K562 (cell line): ENCODE results near the gene HLA-DMB. TPM values are rescaled to one million over a fixed set of nuclear protein-coding genes. Genes with fewer than 3 reads are reported as not detected.

Source experiments
- ATAC-seq: fragments of 200-7000 bp; cut with Tn5 transposase; 3 replicates; pipeline ENCODE4 v1.9.1; 2020; ENCODE audit warnings: moderate library complexity
- BruUV-seq: library from RNA; stranded (reverse); fragments of 400-500 nt; replicated peaks from 2 replicates; lab custom pipeline; 2021; lab: Mats Ljungman, UMichigan
- CTCF ChIA-PET: fragments of 300-600 bp; formaldehyde crosslinking; extraction: SDS; loops from one replicate; lab custom pipeline; 2021; ENCODE audit warnings: low intra/inter-chr PET ratio; lab: Yijun Ruan, JAX
- POLR2A ChIA-PET: fragments of 300-600, 350-650 bp; sonication (Branson Sonifier 250); formaldehyde crosslinking; extraction: SDS; loops from one replicate; lab custom pipeline; 2021; ENCODE audit warnings: antibody characterized with exemption, inconsistent platforms; lab: Yijun Ruan, JAX
- DNase-seq, 4 experiments: peaks; one replicate each; pipeline versions ENCODE4 v3.0.0 to v3.0.0-alpha.2; 2011 to 2018; ENCODE audit warnings: low spot score in 3 of 4, mixed read lengths in 3 of 4; ENCODE audit errors: extremely low read depth in 1 of 4
- FAIRE-seq: peaks from 2 replicates; lab custom pipeline; 2011; peaks lifted over from hg19 to GRCh38; lab: Jason Lieb, UNC
- H2AFZ ChIP-seq: 2 replicates; pipeline ENCODE4 v1.6.0; 2011; ENCODE audit warnings: low read depth, low read length, control low read depth, inconsistent platforms
- H3K27ac ChIP-seq: fragments of 200-600 bp; 3 replicates; pipeline ENCODE4 v1.8.0; 2011; ENCODE audit warnings: low read depth, mild to moderate bottlenecking, control low read depth, inconsistent platforms, low read length, moderate library complexity, mixed read lengths; ENCODE audit errors: extremely low read depth
- H3K27me3 ChIP-seq, 2 experiments: fragments of 300-600 bp in 1 of 2; 2 replicates in 1 of 2; 3 replicates in 1 of 2; pipeline versions ENCODE4 v1.6.0 to v1.8.0; 2011; ENCODE audit warnings: inconsistent platforms in 2 of 2, low read length in 2 of 2, mild to moderate bottlenecking in 1 of 2, mixed read lengths in 1 of 2, moderate library complexity in 1 of 2; ENCODE audit not compliant: control insufficient read depth in 2 of 2, insufficient read depth in 2 of 2
- H3K36me3 ChIP-seq: fragments of 300-600 bp; 3 replicates; pipeline ENCODE4 v1.8.0; 2011; ENCODE audit warnings: mild to moderate bottlenecking, low read length, inconsistent platforms; ENCODE audit not compliant: control insufficient read depth, insufficient read depth
- H3K4me1 ChIP-seq, 2 experiments: fragments of 200-600 bp in 1 of 2; replicated peaks in 1 of 2; 2 replicates in 1 of 2; 3 replicates in 1 of 2; pipeline versions ENCODE4 v1.5.1 to v1.8.0; 2011; ENCODE audit warnings: inconsistent platforms in 2 of 2, low read length in 2 of 2, mild to moderate bottlenecking in 1 of 2, mixed read lengths in 1 of 2, moderate library complexity in 1 of 2; ENCODE audit not compliant: control insufficient read depth in 2 of 2, insufficient read depth in 2 of 2
- H3K4me2 ChIP-seq: 2 replicates; pipeline ENCODE4 v1.6.1; 2011; ENCODE audit warnings: low read length, control low read depth, inconsistent platforms, mixed read lengths; ENCODE audit not compliant: insufficient read depth
- H3K4me3 ChIP-seq: fragments of 200-600 bp; sonication (generic), shearing (Covaris generic); 2 replicates; pipeline ENCODE4 v1.5.1; 2016; ENCODE audit warnings: control low read depth, inconsistent platforms
- H3K79me2 ChIP-seq: fragments of 200-600 bp; 3 replicates; pipeline ENCODE4 v1.8.0; 2011; ENCODE audit warnings: low read length, inconsistent platforms; ENCODE audit not compliant: control insufficient read depth, insufficient read depth
- H3K9ac ChIP-seq, 2 experiments: 2 replicates each; pipeline versions ENCODE4 v1.6.0 to v1.6.1; 2011; ENCODE audit warnings: low read depth in 2 of 2, low read length in 2 of 2, control low read depth in 1 of 2, inconsistent platforms in 1 of 2, mild to moderate bottlenecking in 1 of 2, mixed read lengths in 1 of 2; ENCODE audit not compliant: insufficient read depth in 1 of 2
- H3K9me1 ChIP-seq: one replicate; pipeline ENCODE4 v1.6.0; 2011; ENCODE audit warnings: inconsistent platforms, mild to moderate bottlenecking, low read length, moderate library complexity; ENCODE audit not compliant: control insufficient read depth, insufficient read depth
- H3K9me3 ChIP-seq: replicated peaks from 2 replicates; pipeline ENCODE4 v1.5.1; 2011; ENCODE audit warnings: low read depth, low read length, inconsistent platforms; ENCODE audit not compliant: control insufficient read depth, insufficient read depth
- H4K20me1 ChIP-seq: replicated peaks from 2 replicates; pipeline ENCODE4 v1.6.1; 2011; ENCODE audit warnings: low read length, inconsistent platforms, mixed read lengths; ENCODE audit not compliant: control insufficient read depth, insufficient read depth
- KLF1 ChIP-seq: fragments of 450-650 bp; IDR thresholded peaks from 2 replicates; pipeline ENCODE4 v1.6.1; 2016; ENCODE audit warnings: missing genetic modification characterization, missing compliant biosample characterization
- SPI1 ChIP-seq: IDR thresholded peaks from 2 replicates; pipeline ENCODE4 v1.6.1; 2011; ENCODE audit warnings: low read depth, low read length, control low read depth, borderline replicate concordance
- TAF15 ChIP-seq: fragments of 200-400 bp; formaldehyde crosslinking; IDR thresholded peaks from 2 replicates; pipeline ENCODE4 v1.6.1; 2017; ENCODE audit warnings: mild to moderate bottlenecking, low read depth, low read length, moderate library complexity
- XRCC5 ChIP-seq: fragments of 200-400 bp; formaldehyde crosslinking; IDR thresholded peaks from 2 replicates; pipeline ENCODE4 v1.6.1; 2017; ENCODE audit warnings: low read depth, mild to moderate bottlenecking, low read length
- ZNF699 ChIP-seq: fragments of 250-450 bp; sonication (Bioruptor Pico); IDR thresholded peaks from 2 replicates; pipeline ENCODE4 v1.8.0; 2021; ENCODE audit warnings: mild to moderate bottlenecking, moderate library complexity; ENCODE audit not compliant: insufficient replicate concordance
- WGBS: fragments of 100-300 bp; shearing (Covaris generic); methylation state at CpG from one replicate; pipeline ENCODE4 v1.1.6; 2016; ENCODE audit warnings: low coverage, mixed read lengths; ENCODE audit not compliant: insufficient coverage; ENCODE audit errors: missing lambda C conversion rate; 5-methylcytosine and 5-hydroxymethylcytosine counted together
- in situ Hi-C: fragments of 300-500 bp; cut with MboI; formaldehyde crosslinking; loops from 4 replicates; pipeline ENCODE4 v1.15.0; 2018; ENCODE audit warnings: inconsistent platforms, mixed read lengths
- intact Hi-C: fragments of 100-400 bp; cut with micrococcal nuclease; formaldehyde crosslinking; loops from 2 replicates; pipeline ENCODE4 v1.14.2; 2022
- polyA plus RNA-seq, 8 experiments: library from polyadenylated mRNA; depleted of rRNA in 4 of 8; stranded (reverse) in 5 of 8; unstranded in 3 of 8; fragments of >200 nt; fragmentation: Nextera tagmentation in 2 of 8; fragmentation: Illumina TruSeq in 1 of 8; extraction: Ambion mirVana in 2 of 8; extraction: Trizol in 1 of 8; gene quantifications; 2 replicates each; pipeline versions ENCODE4 v1.2.1 to v1.2.3, GENCODE V29; 2011 to 2014; ENCODE audit warnings: inconsistent platforms in 1 of 8, missing spikeins in 1 of 8
- total RNA-seq, 7 experiments: library from RNA; depleted of rRNA in 6 of 7; stranded (reverse); fragments of >200 nt in 6 of 7; fragmentation: Illumina TruSeq in 2 of 7; extraction: Trizol in 2 of 7; gene quantifications; 2 replicates each; pipeline versions ENCODE4 v1.2.1 to v1.2.3, GENCODE V29; 2011 to 2021; ENCODE audit warnings: low replicate concordance in 1 of 7
- TF ChIP-seq, protein P1 (sequence below), 2 experiments: fragments of 450-650 bp; IDR thresholded peaks; 2 replicates each; pipeline ENCODE4 v1.6.1; 2018; ENCODE audit warnings: mild to moderate bottlenecking in 2 of 2, low read depth in 1 of 2; ENCODE audit not compliant: partially characterized antibody in 2 of 2
- TF ChIP-seq, protein P2 (sequence below): sonication (generic); formaldehyde crosslinking; IDR thresholded peaks from 2 replicates; pipeline ENCODE4 v1.8.0; 2022; ENCODE audit warnings: mild to moderate bottlenecking, missing genetic modification reagents
- TF ChIP-seq, protein P3 (sequence below): sonication (generic); formaldehyde crosslinking; IDR thresholded peaks from 2 replicates; pipeline ENCODE4 v1.8.0; 2022; ENCODE audit warnings: mild to moderate bottlenecking, missing genetic modification reagents

Gene HLA-DMB
- total and polyA plus RNA-seq, 9 of the 15 experiments (the other 6 are each of a cell fraction or from before 2014, with no cell fraction given), result 0.38 TPM; not detected in 8

DNA sequence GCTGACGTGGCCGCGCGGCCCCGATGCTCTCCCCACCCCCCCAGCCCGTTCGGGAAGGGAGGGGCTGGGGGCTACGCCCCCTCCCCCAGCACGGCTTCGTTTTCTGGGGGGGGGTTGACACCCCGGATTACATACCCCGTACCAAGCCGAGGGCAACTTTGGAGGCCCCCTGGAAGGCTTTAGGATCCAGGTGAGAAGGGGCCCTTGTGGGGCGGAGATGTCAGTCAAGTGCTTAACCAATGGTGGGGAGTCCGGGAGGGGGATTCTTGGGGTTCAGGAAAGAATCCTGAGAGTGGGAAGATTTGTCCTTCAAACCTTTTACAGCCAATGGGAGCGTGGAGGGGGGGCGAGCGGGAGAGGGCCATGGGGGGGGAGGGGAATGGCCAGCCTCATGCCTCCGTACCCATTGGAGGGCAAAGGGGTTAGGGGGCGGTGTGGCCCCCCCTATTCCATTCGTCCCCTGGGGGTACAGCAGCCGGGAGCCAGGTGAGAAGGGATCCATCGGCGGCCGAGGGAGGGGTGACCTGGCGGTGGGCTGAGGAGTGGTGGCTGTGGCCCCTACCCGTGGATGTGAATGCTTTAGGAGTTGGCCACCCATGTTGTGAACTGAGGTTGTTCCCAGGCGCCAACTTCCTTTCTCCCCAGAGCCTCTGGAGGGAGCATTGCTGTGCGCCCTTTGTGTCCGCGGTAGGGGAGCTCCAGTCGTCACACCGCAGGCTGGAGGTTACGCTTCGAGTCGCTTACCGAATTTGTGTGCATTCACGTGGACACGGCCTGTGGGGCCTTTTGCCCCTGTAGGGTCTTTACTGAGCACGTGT lies 28.2 kb upstream of the HLA-DMB start:
- H3K27me3 ChIP-seq, result no peaks in the 10 kb centered on the region
- under 1% methylated on average over 27 of the region's 40 CpGs for whole genome bisulfite sequencing
- peak overlapping the region; percentile 93 for H3K4me2 ChIP-seq
- ChIA-PET POLR2A (interaction anchor here (0.6 to 13.4 kb wide), 7 partner anchors 16 to 1767 kb away, joined by 3 to 384 read pairs (median 4); partner anchors contain the start of genes HLA-DMA and TAP2), CTCF (interaction anchor here (0.5 kb wide), 1 partner anchor 125 kb away, joined by 3 read pairs; the partner anchor contains the start of gene PSMB8)
- H2AFZ ChIP-seq, result peak overlapping the region; percentile 59
- peaks cover 25% of the 10 kb centered on the region for H3K36me3 ChIP-seq
- H3K9me1 ChIP-seq, result no peaks in the 10 kb centered on the region
- H3K27ac ChIP-seq, result peak overlapping the region; percentile 99
- intact Hi-C loops, result no loop called here
- in situ Hi-C loops, result loop anchor here (25.0 kb wide), 1 partner anchor 1432 kb away; the partner anchor contains the start of genes ATP6V1G2, DDX39B, MCCD1 and NFKBIL1
- DNase-seq (peak; percentile 80 to 95 (median 88)), ATAC-seq (peak; percentile 12), FAIRE-seq (peak; percentile 44)
- H3K79me2 ChIP-seq, result peaks cover 76% of the 10 kb centered on the region
- peaks cover 21 to 24% of the 10 kb centered on the region in 2 experiments for H3K4me1 ChIP-seq
- H3K9ac ChIP-seq, result peak overlapping the region; percentile 99 to 100
- no TSS peak for BruUV-seq
- peaks cover 20% of the 10 kb centered on the region for H4K20me1 ChIP-seq
- H3K4me3 ChIP-seq, result peak overlapping the region; percentile 70
- H3K9me3 ChIP-seq, result no peaks in the 10 kb centered on the region
- TF ChIP-seq KLF1 (tag) (peak; percentile 58; the same call in 1 of the 2 replicates), TAF15 (no peak), SPI1 (peak; percentile 63), ZNF699 (CRISPR knock-in tag) (no peak), XRCC5 (peak; percentile 19; the same call in 1 of the 2 replicates)
- TF ChIP-seq, protein P1, sequence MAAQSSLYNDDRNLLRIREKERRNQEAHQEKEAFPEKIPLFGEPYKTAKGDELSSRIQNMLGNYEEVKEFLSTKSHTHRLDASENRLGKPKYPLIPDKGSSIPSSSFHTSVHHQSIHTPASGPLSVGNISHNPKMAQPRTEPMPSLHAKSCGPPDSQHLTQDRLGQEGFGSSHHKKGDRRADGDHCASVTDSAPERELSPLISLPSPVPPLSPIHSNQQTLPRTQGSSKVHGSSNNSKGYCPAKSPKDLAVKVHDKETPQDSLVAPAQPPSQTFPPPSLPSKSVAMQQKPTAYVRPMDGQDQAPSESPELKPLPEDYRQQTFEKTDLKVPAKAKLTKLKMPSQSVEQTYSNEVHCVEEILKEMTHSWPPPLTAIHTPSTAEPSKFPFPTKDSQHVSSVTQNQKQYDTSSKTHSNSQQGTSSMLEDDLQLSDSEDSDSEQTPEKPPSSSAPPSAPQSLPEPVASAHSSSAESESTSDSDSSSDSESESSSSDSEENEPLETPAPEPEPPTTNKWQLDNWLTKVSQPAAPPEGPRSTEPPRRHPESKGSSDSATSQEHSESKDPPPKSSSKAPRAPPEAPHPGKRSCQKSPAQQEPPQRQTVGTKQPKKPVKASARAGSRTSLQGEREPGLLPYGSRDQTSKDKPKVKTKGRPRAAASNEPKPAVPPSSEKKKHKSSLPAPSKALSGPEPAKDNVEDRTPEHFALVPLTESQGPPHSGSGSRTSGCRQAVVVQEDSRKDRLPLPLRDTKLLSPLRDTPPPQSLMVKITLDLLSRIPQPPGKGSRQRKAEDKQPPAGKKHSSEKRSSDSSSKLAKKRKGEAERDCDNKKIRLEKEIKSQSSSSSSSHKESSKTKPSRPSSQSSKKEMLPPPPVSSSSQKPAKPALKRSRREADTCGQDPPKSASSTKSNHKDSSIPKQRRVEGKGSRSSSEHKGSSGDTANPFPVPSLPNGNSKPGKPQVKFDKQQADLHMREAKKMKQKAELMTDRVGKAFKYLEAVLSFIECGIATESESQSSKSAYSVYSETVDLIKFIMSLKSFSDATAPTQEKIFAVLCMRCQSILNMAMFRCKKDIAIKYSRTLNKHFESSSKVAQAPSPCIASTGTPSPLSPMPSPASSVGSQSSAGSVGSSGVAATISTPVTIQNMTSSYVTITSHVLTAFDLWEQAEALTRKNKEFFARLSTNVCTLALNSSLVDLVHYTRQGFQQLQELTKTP (IDR thresholded peaks at IDR 0.05; ENCODE audit: low read depth in 1 of 2, partially characterized antibody in 2 of 2), result no peak
- TF ChIP-seq, protein P2, sequence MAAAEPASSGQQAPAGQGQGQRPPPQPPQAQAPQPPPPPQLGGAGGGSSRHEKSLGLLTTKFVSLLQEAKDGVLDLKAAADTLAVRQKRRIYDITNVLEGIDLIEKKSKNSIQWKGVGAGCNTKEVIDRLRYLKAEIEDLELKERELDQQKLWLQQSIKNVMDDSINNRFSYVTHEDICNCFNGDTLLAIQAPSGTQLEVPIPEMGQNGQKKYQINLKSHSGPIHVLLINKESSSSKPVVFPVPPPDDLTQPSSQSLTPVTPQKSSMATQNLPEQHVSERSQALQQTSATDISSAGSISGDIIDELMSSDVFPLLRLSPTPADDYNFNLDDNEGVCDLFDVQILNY (CRISPR knock-in tag), result 0 out of 2 replicates have a peak, but pooled peaks have one; percentile 53
- TF ChIP-seq, protein P3, sequence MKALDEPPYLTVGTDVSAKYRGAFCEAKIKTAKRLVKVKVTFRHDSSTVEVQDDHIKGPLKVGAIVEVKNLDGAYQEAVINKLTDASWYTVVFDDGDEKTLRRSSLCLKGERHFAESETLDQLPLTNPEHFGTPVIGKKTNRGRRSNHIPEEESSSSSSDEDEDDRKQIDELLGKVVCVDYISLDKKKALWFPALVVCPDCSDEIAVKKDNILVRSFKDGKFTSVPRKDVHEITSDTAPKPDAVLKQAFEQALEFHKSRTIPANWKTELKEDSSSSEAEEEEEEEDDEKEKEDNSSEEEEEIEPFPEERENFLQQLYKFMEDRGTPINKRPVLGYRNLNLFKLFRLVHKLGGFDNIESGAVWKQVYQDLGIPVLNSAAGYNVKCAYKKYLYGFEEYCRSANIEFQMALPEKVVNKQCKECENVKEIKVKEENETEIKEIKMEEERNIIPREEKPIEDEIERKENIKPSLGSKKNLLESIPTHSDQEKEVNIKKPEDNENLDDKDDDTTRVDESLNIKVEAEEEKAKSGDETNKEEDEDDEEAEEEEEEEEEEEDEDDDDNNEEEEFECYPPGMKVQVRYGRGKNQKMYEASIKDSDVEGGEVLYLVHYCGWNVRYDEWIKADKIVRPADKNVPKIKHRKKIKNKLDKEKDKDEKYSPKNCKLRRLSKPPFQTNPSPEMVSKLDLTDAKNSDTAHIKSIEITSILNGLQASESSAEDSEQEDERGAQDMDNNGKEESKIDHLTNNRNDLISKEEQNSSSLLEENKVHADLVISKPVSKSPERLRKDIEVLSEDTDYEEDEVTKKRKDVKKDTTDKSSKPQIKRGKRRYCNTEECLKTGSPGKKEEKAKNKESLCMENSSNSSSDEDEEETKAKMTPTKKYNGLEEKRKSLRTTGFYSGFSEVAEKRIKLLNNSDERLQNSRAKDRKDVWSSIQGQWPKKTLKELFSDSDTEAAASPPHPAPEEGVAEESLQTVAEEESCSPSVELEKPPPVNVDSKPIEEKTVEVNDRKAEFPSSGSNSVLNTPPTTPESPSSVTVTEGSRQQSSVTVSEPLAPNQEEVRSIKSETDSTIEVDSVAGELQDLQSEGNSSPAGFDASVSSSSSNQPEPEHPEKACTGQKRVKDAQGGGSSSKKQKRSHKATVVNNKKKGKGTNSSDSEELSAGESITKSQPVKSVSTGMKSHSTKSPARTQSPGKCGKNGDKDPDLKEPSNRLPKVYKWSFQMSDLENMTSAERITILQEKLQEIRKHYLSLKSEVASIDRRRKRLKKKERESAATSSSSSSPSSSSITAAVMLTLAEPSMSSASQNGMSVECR (CRISPR knock-in tag), result peak; percentile 70; the same call in 1 of the 2 replicates
